ENCODE data around the gene CXCR4. TPM values are rescaled to one million over a fixed set of nuclear protein-coding genes. Genes with fewer than 3 reads are reported as not detected.
"Not testable (repeated sequence)": the region's sequence is repeated elsewhere in the genome, so short reads cannot be mapped to it uniquely, and the experiment has no call there.

Gene CXCR4
- total and polyA plus RNA-seq, 7 donors: 5.0 to 255 (median 6.6) TPM

DNA sequence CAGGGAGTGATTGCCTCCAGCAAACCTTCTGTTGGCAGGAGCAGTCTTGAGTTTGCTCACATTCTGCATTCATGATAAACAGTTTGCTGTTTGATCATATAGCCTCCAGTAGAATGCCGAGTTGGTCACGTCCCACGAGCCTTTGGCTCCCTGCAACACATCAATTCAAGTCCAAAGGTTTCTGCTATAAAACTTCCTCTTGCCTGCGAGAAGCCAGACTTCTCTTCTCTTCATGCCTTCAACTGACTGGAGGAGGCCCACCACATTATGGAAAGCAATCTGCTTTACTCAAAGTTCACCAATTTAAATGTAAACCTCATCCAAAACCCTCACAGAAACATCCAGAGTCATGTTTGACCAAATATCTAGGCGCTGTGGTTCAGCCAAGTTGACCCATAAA is 40.8 kb downstream of the CXCR4 start:
- Histone ChIP-seq H3K4me1 (peaks cover 0 to 8% (median 0%) of the 10 kb centered on the region in 4 donors), H3K4me3 (no peak overlapping the region), H3K9me3 (no peaks in the 10 kb centered on the region), H3K27me3 (no peaks in the 10 kb centered on the region), H3K27ac (no peak overlapping the region), H3K36me3 (no peaks in the 10 kb centered on the region)
- WGBS, 2 donors: 41 to 80% methylated on average over 5 of the region's 5 CpGs
- no peak for DNase-seq
- intact Hi-C loops (cut with DNase I): no loop called here
- TF ChIP-seq, protein P1, sequence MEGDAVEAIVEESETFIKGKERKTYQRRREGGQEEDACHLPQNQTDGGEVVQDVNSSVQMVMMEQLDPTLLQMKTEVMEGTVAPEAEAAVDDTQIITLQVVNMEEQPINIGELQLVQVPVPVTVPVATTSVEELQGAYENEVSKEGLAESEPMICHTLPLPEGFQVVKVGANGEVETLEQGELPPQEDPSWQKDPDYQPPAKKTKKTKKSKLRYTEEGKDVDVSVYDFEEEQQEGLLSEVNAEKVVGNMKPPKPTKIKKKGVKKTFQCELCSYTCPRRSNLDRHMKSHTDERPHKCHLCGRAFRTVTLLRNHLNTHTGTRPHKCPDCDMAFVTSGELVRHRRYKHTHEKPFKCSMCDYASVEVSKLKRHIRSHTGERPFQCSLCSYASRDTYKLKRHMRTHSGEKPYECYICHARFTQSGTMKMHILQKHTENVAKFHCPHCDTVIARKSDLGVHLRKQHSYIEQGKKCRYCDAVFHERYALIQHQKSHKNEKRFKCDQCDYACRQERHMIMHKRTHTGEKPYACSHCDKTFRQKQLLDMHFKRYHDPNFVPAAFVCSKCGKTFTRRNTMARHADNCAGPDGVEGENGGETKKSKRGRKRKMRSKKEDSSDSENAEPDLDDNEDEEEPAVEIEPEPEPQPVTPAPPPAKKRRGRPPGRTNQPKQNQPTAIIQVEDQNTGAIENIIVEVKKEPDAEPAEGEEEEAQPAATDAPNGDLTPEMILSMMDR (IDR thresholded peaks at IDR 0.05): no peak
- no peak for TF ChIP-seq EP300 (IDR thresholded peaks at IDR 0.05)
- TF ChIP-seq POLR2A (IDR thresholded peaks at IDR 0.05): no peak
- TF ChIP-seq POLR2AphosphoS5 (IDR thresholded peaks at IDR 0.05): no peak

DNA sequence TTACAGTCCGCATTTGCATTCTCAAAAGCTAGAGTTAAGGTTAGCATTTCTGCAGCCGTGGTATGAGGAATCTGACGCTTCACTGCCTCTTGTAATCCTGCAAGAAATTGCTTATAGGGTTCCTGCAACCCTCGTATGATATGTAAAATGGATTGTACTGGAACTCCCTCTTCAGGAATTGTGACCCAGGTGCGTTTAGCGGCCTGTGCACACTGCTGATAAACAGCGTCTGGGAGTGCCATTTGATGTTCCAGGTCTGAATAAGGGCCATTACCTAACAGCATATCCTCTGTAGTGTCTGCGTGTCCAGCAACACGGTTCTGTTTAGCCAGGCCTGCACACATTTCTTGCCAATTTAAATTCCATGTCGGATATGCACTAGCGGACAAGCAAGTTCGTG is 42.5 kb downstream of the CXCR4 start:
- 76 to 83% methylated on average over 12 of the region's 12 CpGs for WGBS, 2 donors
- no peak for DNase-seq

DNA sequence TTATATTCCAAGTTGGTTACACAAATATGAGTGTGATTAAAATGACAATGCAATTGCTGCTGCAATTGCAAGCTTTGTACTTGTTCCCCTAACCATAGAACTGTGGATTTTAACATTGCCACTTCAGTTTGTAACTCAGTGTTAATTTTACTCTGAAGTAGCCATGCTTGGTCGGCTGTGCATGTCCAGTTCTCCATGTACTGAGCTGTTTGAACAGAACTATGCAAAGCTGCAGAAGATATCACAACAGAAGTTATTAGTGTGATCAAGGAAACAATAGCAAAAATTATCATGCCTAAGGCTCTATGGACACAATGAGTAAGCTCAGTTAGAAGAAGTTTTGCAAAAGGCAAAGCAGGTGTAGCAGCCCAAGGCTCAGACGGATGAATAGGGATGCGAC is 45.3 kb downstream of the CXCR4 start:
- H3K27ac ChIP-seq: no peak overlapping the region
- TF ChIP-seq, protein P1 (IDR thresholded peaks at IDR 0.05): no peak
- no peak for TF ChIP-seq POLR2A (IDR thresholded peaks at IDR 0.05)
- TF ChIP-seq POLR2AphosphoS5 (IDR thresholded peaks at IDR 0.05): no peak
- TF ChIP-seq EP300 (IDR thresholded peaks at IDR 0.05): no peak
- no peak for DNase-seq
- H3K36me3 ChIP-seq: no peaks in the 10 kb centered on the region
- H3K27me3 ChIP-seq: no peaks in the 10 kb centered on the region
- WGBS, 2 donors: 84 to 93% methylated on average over 3 of the region's 3 CpGs
- H3K9me3 ChIP-seq: no peaks in the 10 kb centered on the region
- intact Hi-C loops (cut with DNase I): no loop called here
- H3K4me1 ChIP-seq: peaks cover 0 to 8% (median 0%) of the 10 kb centered on the region in 4 donors
- H3K4me3 ChIP-seq: no peak overlapping the region

More for the DNA sequence above, 42.5 kb downstream of the CXCR4 start:
- Histone ChIP-seq H3K9me3 (no peaks in the 10 kb centered on the region), H3K36me3 (no peaks in the 10 kb centered on the region), H3K4me1 (peaks cover 0 to 8% (median 0%) of the 10 kb centered on the region in 4 donors), H3K4me3 (no peak overlapping the region), H3K27ac (no peak overlapping the region), H3K27me3 (no peaks in the 10 kb centered on the region)
- intact Hi-C loops (cut with DNase I): no loop called here
- TF ChIP-seq EP300 (IDR thresholded peaks at IDR 0.05) (no peak), POLR2A (IDR thresholded peaks at IDR 0.05) (no peak), POLR2AphosphoS5 (IDR thresholded peaks at IDR 0.05) (no peak)
- TF ChIP-seq, protein P1 (IDR thresholded peaks at IDR 0.05): no peak

DNA sequence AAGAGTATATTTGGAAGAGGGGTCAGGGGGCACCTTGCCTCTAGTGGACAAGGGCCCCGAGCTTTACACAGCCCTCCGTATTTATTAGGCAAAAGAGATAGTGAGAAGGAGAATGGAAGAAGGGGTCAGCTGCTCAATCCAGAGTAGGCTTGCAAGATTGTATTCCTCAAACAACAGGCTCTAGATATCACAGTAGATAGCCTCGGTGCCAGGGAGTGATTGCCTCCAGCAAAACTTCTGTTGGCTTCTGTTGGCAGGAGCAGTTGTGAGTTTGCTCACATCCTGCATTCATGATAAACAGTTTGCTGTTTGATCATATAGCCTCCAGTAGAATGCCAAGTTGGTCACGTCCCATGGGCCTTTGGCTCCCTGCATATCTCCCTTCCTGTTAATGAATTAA is 46.1 kb downstream of the CXCR4 start:
- intact Hi-C loops (cut with DNase I): not testable (repeated sequence)

DNA sequence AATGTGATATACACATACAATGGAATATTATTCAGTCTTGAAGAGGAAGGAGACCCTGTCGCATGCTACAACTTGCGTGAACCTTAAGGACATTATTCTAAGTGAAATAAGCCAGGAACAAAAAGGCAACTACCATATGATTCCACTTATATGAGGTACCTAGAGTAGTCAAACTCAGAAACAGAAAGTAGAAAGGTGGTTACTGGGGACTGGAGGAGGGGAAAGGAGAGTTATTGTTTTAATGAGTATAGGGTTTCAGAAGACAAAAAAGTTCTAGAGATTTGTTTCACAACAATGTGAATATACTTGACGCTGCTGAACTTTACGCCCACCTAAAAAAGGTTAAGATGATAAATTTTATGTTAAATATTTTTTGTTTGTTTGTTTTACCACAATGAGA is 47.0 kb downstream of the CXCR4 start:
- TF ChIP-seq, protein P1 (IDR thresholded peaks at IDR 0.05): no peak
- TF ChIP-seq POLR2AphosphoS5 (IDR thresholded peaks at IDR 0.05) (no peak), EP300 (IDR thresholded peaks at IDR 0.05) (no peak), POLR2A (IDR thresholded peaks at IDR 0.05) (no peak)
- H3K36me3 ChIP-seq: no peaks in the 10 kb centered on the region
- no peak overlapping the region for H3K27ac ChIP-seq
- DNase-seq: no peak
- H3K9me3 ChIP-seq: no peaks in the 10 kb centered on the region
- no peak overlapping the region for H3K4me3 ChIP-seq
- no peaks in the 10 kb centered on the region for H3K27me3 ChIP-seq
- WGBS, 2 donors: 96% methylated on average over 4 of the region's 4 CpGs
- H3K4me1 ChIP-seq: peaks cover 0 to 8% (median 0%) of the 10 kb centered on the region in 4 donors
- intact Hi-C loops (cut with DNase I): no loop called here

More for the DNA sequence above, 46.1 kb downstream of the CXCR4 start:
- not testable (repeated sequence) for H3K27me3 ChIP-seq, H3K36me3 ChIP-seq, DNase-seq, H3K4me3 ChIP-seq, H3K9me3 ChIP-seq, H3K27ac ChIP-seq, H3K4me1 ChIP-seq
- 94 to 96% methylated on average over 4 of the region's 4 CpGs for WGBS, 2 donors

Measured in sigmoid colon (tissue), 7 donors.